T-helper 22 cell (primary cell): ENCODE results near the gene PRAMEF2.
"Not testable (repeated sequence)": the region's sequence is repeated elsewhere in the genome, so short reads cannot be mapped to it uniquely, and the experiment has no call there.

Experiments used
- DNase-seq: peaks from one replicate; pipeline ENCODE4 v3.0.0-alpha.2; 2020; ENCODE audit warnings: low read depth

PRAMEF2 gene

GRCh38 chr1:12856786-12857185, at the start of gene PRAMEF2:
Gene PRAMEF2, plus strand, starts transcription at chr1:12857086. Its CDS starts 1,924 bp downstream, at chr1:12859010.
- DNase-seq = not testable (repeated sequence)

DNA sequence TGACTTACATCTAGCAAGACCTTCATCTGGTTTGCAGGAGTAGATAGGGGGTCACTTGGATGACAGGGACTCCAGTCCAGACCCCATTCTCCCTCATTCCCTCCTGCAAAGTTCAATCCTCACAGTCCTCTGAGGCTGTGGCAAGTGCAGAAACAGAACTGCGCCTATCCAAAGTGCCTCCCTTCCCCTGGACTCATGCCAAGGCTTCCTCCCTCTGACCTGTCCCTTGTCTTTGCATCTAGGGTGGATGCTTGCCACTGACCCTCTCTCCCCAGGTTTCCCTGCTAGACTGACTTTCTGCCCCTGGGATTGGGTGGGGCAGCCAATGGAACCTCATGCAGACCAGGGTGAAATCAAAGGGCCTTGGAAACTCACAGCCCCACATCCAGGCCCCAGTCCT, 47.0 kb upstream of the PRAMEF2 start:
- no peak for DNase-seq

DNA sequence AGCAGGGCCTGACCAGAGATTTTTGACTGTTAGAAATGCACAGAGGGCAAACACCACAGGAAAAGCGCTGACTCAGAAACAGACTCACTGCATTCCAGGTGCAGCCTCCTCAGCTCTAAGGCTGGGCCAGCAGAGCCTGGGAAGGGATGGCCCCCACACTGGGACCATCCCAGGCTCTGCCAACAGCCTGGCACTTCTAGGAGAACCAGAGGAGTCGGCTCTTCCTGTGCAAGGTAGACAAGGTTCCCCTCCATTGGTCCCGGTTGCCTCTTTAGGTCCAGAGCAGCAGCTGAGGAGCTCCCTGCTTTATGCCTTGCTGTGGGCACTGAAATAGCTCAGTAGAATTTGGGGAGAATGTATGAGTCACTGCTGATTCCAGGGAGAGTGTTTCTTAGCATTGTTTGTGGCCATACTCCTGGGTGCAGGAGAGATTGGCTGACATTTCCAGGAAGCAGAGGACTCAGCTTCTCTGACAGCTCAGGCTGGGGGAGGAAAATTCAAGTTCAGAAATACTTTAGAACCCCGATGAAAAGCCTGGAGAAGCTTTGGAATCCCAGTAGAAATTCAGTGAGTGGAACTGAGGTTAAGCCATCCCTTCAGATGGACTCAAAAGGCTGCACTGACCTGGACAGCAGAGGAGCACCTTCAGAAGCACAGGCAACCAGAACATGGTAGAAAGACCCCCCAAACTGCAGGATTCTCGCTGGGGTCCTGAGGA, 46.0 kb upstream of the PRAMEF2 start:
- no peak for DNase-seq

DNA sequence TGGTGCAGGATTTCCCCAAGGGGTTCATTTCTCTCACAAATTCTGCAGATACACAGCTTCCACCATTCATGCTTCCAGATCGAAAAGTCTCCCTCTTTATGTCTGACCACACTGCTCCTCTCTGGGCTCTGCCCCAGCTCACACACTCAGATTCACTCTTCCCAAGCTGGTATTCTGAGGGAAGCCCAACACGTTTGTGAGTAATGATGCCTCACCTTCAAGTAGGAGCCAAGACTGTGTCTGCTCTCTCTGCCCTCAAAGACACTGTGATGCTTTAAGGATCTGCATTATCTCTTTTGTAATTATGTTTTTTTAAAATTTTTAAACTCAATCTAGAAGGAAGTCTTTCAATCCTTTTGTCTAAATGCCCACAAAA, 45.5 kb upstream of the PRAMEF2 start:
- no peak for DNase-seq

GRCh38 chr1:12819061-12819460, 37.8 kb upstream of the PRAMEF2 start:
- DNase-seq = not testable (repeated sequence)

DNA sequence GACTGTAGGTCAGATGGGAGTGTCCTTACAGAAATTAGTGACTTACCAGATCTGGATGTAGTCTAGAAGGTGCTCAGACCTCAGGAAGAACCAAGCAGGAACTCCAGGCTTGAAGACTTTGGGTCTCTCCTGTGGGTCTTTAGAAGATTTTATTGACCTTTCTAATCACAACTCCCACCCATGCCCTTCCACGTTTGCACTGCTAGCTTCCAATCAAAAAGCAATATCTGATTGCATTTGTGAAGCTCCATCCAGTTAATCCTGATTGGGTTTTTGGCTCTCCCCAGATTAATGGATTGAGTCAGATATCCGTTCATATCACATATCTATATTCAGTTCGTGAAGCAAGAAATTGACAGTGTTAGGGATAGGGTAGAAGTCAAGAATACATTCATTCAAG, 25.6 kb upstream of the PRAMEF2 start, which contains the start of gene PRAMEF11:
TSS of gene PRAMEF11 (minus strand) at position 101 of the 400 bp plus-strand sequence. CDS start 2,621 bp downstream, outside the sequence.
- DNase-seq = not testable (repeated sequence)

DNA sequence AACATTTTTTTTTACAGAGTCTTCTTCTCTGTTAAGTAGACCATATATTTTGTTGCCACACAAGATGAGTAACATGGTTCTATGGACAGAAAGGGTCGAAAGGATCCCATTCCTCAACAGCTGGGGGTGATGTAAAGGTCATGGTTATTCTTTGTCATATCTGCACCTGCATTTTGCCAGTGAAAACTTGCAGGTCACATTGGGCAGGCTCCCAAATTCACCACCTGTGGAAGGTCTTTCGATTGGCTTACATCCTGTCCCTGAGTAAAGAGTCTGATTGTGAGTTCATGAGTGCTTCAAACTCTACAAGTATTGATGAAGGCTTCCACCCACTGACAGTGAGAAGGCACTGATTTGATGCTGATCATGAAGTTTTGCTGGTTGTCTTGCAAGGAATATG, 23.6 kb upstream of the PRAMEF2 start:
- DNase-seq = not testable (repeated sequence)

- DNase-seq = not testable (repeated sequence)
Measured at GRCh38 chr1:12848620-12849019, 8.3 kb upstream of the PRAMEF2 start, which contains the start of gene HNRNPCL1. Gene HNRNPCL1, minus strand, starts transcription at chr1:12848720. Its CDS starts 431 bp downstream, at chr1:12848289.

DNA sequence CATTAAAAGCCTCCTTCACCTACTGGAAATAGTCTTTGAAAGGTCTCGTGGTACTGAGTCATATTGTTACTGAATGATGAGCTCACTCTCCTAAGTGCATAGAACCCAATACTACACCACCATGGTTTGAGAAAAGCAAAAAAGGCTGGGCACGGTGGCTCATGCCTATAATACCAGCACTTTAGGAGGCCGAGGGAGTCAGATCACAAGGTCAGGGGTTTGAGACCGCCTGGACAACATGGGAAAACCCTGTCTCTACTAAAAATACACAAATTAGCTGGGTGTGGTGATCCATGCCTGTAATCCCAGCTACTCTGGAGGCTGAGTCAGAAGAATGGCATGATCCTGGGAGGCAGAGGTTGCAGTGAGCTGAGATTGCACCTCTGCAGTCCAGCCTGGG, 5.1 kb upstream of the PRAMEF2 start:
- no peak for DNase-seq

DNA sequence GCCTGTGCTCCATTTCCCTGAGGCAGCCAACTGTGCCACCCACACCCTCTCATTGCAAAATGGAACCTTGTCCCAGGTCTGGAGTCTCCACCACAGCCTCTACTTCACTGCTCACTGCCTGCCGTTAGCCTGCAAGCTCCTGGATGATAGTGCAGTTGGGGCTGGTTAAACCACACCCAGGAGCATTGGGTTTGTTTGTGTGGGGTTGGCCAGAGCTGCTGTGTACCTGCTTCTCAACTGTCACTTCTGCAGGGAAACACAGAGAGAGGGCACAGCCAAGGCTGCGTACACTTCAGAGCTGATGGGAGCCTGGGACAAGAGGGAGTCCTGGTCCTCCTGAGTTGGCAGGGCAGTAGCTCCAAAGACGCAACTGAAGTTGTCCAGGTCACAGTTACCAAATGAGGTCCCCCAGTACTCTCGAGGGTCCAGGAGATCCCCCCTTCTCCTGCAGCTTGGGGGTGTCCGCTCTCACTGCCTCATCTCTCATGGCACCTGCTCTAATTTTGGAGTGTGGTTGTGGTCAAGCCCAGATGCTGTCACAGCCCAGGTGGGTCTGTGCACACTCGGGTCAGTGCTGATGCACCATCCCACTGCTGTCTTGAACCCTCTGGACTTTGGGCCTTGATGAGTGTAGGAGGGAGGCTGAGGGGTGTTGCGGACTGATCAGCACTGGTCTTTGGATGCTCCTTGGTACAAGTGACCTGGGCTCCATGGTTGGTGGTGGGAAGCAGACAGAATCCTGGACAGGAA, 6.4 kb downstream of the PRAMEF2 start:
- not testable (repeated sequence) for DNase-seq

- DNase-seq = not testable (repeated sequence)
Measured at GRCh38 chr1:12878453-12878852, 21.6 kb downstream of the PRAMEF2 start.

DNA sequence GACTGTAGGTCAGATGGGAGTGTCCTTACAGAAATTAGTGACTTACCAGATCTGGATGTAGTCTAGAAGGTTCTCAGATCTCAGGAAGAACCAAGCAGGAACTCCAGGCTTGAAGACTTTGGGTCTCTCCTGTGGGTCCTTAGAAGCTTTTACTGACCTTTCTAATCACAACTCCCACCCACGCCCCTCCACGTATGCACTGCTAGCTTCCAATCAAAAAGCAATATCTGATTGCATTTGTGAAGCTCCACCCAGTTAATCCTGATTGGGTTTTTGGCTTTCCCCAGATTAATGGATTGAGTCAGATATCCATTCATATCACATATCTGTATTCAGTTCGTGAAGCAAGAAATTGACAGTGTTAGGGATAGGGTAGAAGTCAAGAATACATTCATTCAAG, 29.2 kb downstream of the PRAMEF2 start, which contains the start of gene PRAMEF4:
TSS of gene PRAMEF4 (minus strand) at position 101 of the 400 bp plus-strand sequence. CDS start 2,807 bp downstream, outside the sequence.
- DNase-seq = not testable (repeated sequence)

- DNase-seq = not testable (repeated sequence)
Measured at GRCh38 chr1:12898170-12898569, 41.3 kb downstream of the PRAMEF2 start, which contains the start of gene PRAMEF10. Gene PRAMEF10, minus strand, starts transcription at chr1:12898270. Its CDS starts 2,423 bp downstream, at chr1:12895847.

DNA sequence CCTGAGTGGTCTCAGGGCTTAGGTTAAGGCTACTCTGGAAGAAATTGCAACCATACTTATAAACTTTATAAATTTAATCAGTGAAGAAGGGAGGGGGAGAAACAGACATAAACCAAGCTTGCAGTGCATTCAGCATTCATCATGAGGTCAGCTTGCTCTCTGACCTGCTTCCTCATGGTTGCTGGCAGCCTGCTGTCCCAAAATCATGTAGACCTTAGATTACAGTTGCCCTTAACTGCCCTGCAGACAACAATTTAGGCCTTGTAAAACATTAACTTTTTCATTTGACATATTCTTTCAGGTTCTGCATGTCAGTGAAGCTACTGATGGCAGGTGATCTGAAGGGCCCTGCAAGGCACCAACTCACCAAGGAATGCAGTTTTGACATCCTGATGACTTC, 42.3 kb downstream of the PRAMEF2 start:
- not testable (repeated sequence) for DNase-seq

DNA sequence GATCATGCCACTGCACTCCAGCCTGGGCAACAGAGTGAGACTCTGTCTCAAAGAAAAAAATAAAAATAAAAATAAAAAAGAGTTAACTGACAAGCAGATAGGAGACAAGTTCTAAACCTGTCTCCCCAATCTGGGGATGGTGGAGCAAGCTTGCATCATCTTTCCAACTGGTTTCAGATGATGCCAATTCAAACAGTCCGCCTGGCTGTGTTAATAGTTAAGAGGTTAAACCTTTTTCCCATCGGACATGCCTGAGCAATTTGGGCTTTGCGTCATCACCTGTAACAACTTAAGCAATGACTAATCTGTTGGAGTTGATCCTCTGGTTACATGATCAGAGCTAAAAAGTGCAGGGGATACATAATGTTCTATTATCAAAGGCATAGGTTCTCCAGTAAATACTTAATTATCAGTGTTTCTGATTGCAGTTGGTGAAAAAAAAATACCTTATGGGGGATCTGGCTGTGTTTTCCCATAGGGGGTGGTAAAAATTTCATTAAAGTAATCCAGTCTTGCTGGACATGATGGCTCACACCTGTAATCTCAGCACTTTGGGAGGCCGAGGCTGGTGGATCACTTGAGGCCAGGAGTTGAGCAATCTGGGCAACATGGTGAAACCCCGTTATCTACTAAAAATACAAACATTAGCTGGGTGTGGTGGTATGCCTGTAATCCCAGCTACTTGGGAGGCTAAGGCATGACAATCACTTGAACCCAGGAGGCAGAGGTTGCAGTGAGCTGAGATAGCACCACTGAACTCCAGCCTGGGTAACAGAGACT, 47.1 kb downstream of the PRAMEF2 start:
- not testable (repeated sequence) for DNase-seq
